Keratinocyte (primary cell): ENCODE results near the gene IPO13. TPM values are rescaled to one million over a fixed set of nuclear protein-coding genes. Genes with fewer than 3 reads are reported as not detected.

Experiments
- DNase-seq: peaks from one replicate; pipeline ENCODE4 v3.0.0-alpha.2; 2011; ENCODE audit warnings: low read depth, missing footprints, low spot score
- FAIRE-seq: peaks from 2 replicates; lab custom pipeline; 2011; peaks lifted over from hg19 to GRCh38; lab: Jason Lieb, UNC
- H2AFZ ChIP-seq: 2 replicates; pipeline ENCODE4 v1.6.0; 2012; ENCODE audit warnings: low read length, control low read depth, inconsistent platforms; ENCODE audit not compliant: control insufficient read depth
- H3K27ac ChIP-seq: 2 replicates; pipeline ENCODE4 v1.5.1; 2011; ENCODE audit warnings: low read length; ENCODE audit not compliant: control insufficient read depth, insufficient read depth
- H3K27me3 ChIP-seq: 3 replicates; pipeline ENCODE4 v1.6.0; 2011; ENCODE audit warnings: low read length; ENCODE audit not compliant: control insufficient read depth, insufficient read depth; ENCODE audit errors: extremely low read depth
- H3K36me3 ChIP-seq, 2 experiments: 2 replicates in 1 of 2; 3 replicates in 1 of 2; pipeline ENCODE4 v1.5.1; 2011; ENCODE audit warnings: low read length in 2 of 2, mild to moderate bottlenecking in 1 of 2; ENCODE audit not compliant: control insufficient read depth in 2 of 2, insufficient read depth in 2 of 2; ENCODE audit errors: extremely low read depth in 1 of 2
- H3K4me1 ChIP-seq: 3 replicates; pipeline ENCODE4 v1.5.1; 2011; ENCODE audit warnings: low read length; ENCODE audit not compliant: control insufficient read depth, insufficient read depth; ENCODE audit errors: extremely low read depth
- H3K4me2 ChIP-seq: 3 replicates; pipeline ENCODE4 v1.6.0; 2011; ENCODE audit warnings: low read depth, low read length; ENCODE audit not compliant: control insufficient read depth, insufficient read depth; ENCODE audit errors: extremely low read depth
- H3K4me3 ChIP-seq, 3 experiments: fragments of 200-600 bp in 1 of 3; sonication (generic) in 1 of 3; 2 replicates in 2 of 3; 3 replicates in 1 of 3; pipeline ENCODE4 v1.5.1; 2011 to 2016; ENCODE audit warnings: low read length in 3 of 3, mild to moderate bottlenecking in 3 of 3, control low read depth in 2 of 3, inconsistent platforms in 1 of 3, low read depth in 1 of 3, mixed read lengths in 1 of 3, mixed run types in 1 of 3, moderate library complexity in 1 of 3; ENCODE audit not compliant: control insufficient read depth in 2 of 3, insufficient read depth in 2 of 3; ENCODE audit errors: extremely low read depth in 1 of 3
- H3K79me2 ChIP-seq: 2 replicates; pipeline ENCODE4 v1.6.0; 2012; ENCODE audit warnings: low read length; ENCODE audit not compliant: control insufficient read depth, insufficient read depth
- H3K9ac ChIP-seq: 3 replicates; pipeline ENCODE4 v1.6.0; 2011; ENCODE audit warnings: low read length; ENCODE audit not compliant: control insufficient read depth, insufficient read depth; ENCODE audit errors: extremely low read depth
- H3K9me1 ChIP-seq: 3 replicates; pipeline ENCODE4 v1.6.0; 2011; ENCODE audit warnings: low read length; ENCODE audit not compliant: control insufficient read depth, insufficient read depth; ENCODE audit errors: extremely low read depth
- H3K9me3 ChIP-seq: 2 replicates; pipeline ENCODE4 v1.5.1; 2012; ENCODE audit warnings: low read depth, low read length; ENCODE audit not compliant: control insufficient read depth
- H4K20me1 ChIP-seq: 3 replicates; pipeline ENCODE4 v1.6.0; 2011; ENCODE audit warnings: low read length; ENCODE audit not compliant: control insufficient read depth, insufficient read depth; ENCODE audit errors: extremely low read depth
- CTCF ChIP-seq, 3 experiments: IDR thresholded peaks in 1 of 3; conservative IDR thresholded peaks in 1 of 3; optimal IDR thresholded peaks in 1 of 3; 2 replicates in 2 of 3; 3 replicates in 1 of 3; pipeline versions ENCODE3 to v1.5.1; 2011; ENCODE audit warnings: low read length in 3 of 3, mild to moderate bottlenecking in 3 of 3, moderate library complexity in 2 of 3, control low read depth in 1 of 3, inconsistent platforms in 1 of 3; ENCODE audit not compliant: insufficient read depth in 2 of 3; ENCODE audit errors: extremely low read depth in 1 of 3
- EZH2 ChIP-seq: IDR thresholded peaks from one replicate; pipeline ENCODE4 v1.6.1; 2012; ENCODE audit warnings: inconsistent platforms, mild to moderate bottlenecking, low read length, moderate library complexity
- dilution Hi-C: fragments of 300-500 bp; cut with MboI; formaldehyde crosslinking; loops from one replicate; pipeline ENCODE4 v1.7.0; 2020; ENCODE audit warnings: low sequenced_read_pairs; ENCODE audit not compliant: extremely low pct_ligation_motif_present
- polyA plus RNA-seq, 5 experiments: library from polyadenylated mRNA; depleted of rRNA in 3 of 5; stranded (reverse) in 3 of 5; stranded (forward) in 1 of 5; unstranded in 1 of 5; fragments of >200 nt; gene quantifications; 1 replicate in 1 of 5; 2 replicates in 3 of 5; 3 replicates in 1 of 5; pipeline versions ENCODE4 v1.2.1 to v1.2.3, GENCODE V29; 2011 to 2012; ENCODE audit warnings: missing spikeins in 2 of 5, low read depth in 1 of 5, low replicate concordance in 1 of 5

Gene IPO13
- polyA plus RNA-seq, 1 donor (not counting 4 experiments of a cell fraction or from before 2014, with no cell fraction given), result 20.7 TPM

DNA sequence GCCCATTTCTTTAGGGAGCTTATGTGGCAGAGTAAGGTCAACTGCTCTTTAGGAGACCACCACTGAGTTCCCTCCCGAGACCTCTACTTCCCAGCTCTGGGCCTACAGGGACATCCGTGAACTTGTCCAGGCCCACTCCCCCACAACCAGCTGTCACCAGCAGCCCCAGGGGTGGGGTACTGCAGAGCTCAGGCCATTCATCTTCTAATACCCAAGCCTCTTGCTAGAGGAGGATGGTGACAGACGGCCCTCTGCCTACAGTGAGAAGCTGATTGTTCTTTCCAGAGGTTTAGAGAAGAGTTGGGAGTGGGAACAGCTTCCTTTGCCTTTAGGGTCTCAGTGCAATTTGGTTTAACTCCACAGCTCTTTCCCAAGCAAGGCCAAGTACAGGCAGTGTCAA, 46.4 kb upstream of the IPO13 start:
- no peak for FAIRE-seq
- dilution Hi-C loops, result no loop called here
- TF ChIP-seq EZH2 (no peak), CTCF (optimal IDR thresholded peaks at IDR 0.05 in 1 of 3, IDR thresholded peaks at IDR 0.05 in 1 of 3, conservative IDR thresholded peaks at IDR 0.05 in 1 of 3; ENCODE audit: extremely low read depth in 1 of 3, insufficient read depth in 2 of 3, low read length in 3 of 3) (no peak)

DNA sequence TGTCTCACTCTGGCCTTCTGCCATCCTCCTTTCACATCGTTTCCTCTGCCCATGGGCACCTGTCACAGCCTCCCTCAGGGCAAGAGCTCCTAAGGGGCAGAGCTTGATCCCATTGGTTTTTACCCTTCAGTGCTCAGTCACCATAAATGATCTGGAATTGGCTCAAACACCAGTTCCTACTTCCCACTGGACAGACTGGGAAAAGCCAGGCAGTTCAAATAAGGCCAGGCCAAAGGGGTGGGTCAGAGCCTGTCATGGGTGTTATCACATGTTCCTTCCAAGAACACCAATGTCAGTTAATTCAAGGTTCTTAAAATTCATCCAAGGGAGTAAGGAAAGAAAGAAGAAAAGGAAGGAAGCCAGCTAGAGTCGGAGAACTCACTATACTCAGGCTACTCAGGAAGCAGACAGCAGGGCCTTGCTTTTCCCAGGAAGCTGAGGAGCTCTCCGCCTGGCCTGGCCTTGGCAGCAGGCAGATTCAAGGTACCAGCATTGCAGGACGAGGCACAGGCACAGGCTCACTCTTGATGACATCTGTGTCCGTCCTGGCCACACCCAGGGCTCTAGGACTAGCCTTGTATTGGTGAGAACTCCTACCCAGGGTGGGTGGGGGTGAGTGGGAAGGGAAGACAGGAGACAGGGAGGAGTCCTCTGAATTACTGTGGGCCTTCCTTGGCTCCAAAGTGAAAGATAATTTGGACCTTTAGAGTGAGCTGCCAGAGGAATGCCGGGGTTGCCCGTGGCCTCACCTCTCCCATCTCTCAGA, 45.4 kb upstream of the IPO13 start:
- Histone ChIP-seq H3K9ac (no peak overlapping the region), H3K4me1 (peaks cover 9% of the 10 kb centered on the region), H3K27ac (no peak overlapping the region), H3K9me1 (no peaks in the 10 kb centered on the region), H3K4me3 (no peak overlapping the region), H3K79me2 (no peaks in the 10 kb centered on the region), H2AFZ (no peak overlapping the region), H3K9me3 (no peaks in the 10 kb centered on the region), H4K20me1 (no peaks in the 10 kb centered on the region), H3K4me2 (no peak overlapping the region), H3K27me3 (no peaks in the 10 kb centered on the region), H3K36me3 (peaks cover 0 to 2% of the 10 kb centered on the region in 2 experiments)
- no peak for TF ChIP-seq CTCF (optimal IDR thresholded peaks at IDR 0.05 in 1 of 3, IDR thresholded peaks at IDR 0.05 in 1 of 3, conservative IDR thresholded peaks at IDR 0.05 in 1 of 3; ENCODE audit: extremely low read depth in 1 of 3, insufficient read depth in 2 of 3, low read length in 3 of 3)
- TF ChIP-seq EZH2, result no peak
- dilution Hi-C loops, result no loop called here
- DNase-seq, result no peak
- no peak for FAIRE-seq

More for the DNA sequence above, 46.4 kb upstream of the IPO13 start:
- DNase-seq, result no peak
- H4K20me1 ChIP-seq, result no peaks in the 10 kb centered on the region
- H2AFZ ChIP-seq, result no peak overlapping the region
- H3K9ac ChIP-seq, result no peak overlapping the region
- no peaks in the 10 kb centered on the region for H3K9me3 ChIP-seq
- H3K27ac ChIP-seq, result no peak overlapping the region
- H3K36me3 ChIP-seq, result peaks cover 0 to 3% of the 10 kb centered on the region in 2 experiments
- H3K27me3 ChIP-seq, result no peaks in the 10 kb centered on the region
- H3K79me2 ChIP-seq, result no peaks in the 10 kb centered on the region
- no peaks in the 10 kb centered on the region for H3K9me1 ChIP-seq
- no peak overlapping the region for H3K4me3 ChIP-seq
- peaks cover 9% of the 10 kb centered on the region for H3K4me1 ChIP-seq
- no peak overlapping the region for H3K4me2 ChIP-seq
